Hematopoietic multipotent progenitor cell (in vitro differentiated cells): ENCODE data around the gene FCGR2B. TPM values are rescaled to one million over a fixed set of nuclear protein-coding genes. Genes with fewer than 3 reads are reported as not detected.
A peak's percentile ranks its signal among the peaks of the same experiment; 100 is the strongest.
"Not testable (repeated sequence)": the region's sequence is repeated elsewhere in the genome, so short reads cannot be mapped to it uniquely, and the experiment has no call there.

Source experiments
- DNase-seq, 3 donors: peaks; one replicate each; pipeline ENCODE4 v3.0.0-alpha.2; 2011 to 2015; ENCODE audit warnings: low read depth in 2 of 3, low spot score in 2 of 3
- total RNA-seq: library from RNA; depleted of rRNA; stranded (reverse); fragments of >200 nt; gene quantifications from one replicate; pipeline ENCODE4 v1.2.3, GENCODE V29; 2012

FCGR2B gene
- total RNA-seq, 1 donor, result 0.81 TPM

DNA sequence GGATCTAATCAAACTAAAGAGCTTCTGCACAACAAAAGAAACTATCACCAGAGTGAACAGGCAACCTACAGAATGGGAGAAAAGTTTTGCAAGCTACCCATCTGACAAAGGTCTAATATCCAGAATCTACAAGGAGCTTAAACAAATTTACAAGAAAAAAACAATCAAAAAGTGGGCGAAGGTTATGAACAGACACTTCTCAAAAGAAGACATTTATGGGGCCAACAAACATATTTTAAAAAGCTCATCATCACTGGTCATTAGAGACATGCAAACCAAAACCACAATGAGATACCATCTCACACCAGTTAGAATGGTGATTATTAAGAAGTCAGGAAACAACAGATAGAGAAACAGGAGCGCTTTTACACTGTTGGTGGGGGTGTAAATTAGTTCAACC lies 35.4 kb downstream of the FCGR2B start:
- not testable (repeated sequence) for DNase-seq

GRCh38 chr1:161702250-161702649 lies 39.3 kb downstream of the FCGR2B start:
- DNase-seq, result no peak

DNA sequence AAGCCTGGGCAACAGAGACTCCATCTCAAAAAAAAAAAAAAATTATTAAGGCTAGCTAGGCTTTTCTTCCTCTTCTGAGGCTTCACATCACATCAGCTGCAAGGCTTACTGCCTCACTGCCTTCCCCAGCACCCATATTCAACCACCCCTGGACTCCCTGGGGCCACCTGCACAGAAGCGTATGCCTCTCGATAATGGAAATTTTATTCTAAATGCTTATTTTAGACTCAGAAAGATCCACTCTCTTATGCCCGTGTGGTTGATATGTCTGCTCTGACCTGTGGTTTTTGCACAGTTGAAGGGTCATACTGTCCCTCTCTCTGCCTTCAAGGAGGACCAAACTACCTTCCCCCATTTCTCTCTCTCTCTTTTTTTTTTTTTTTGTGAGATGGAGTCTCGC lies 42.6 kb downstream of the FCGR2B start:
- no peak for DNase-seq

GRCh38 chr1:161706113-161706481 lies 43.2 kb downstream of the FCGR2B start:
- no peak for DNase-seq

GRCh38 chr1:161706482-161707347 lies 43.8 kb downstream of the FCGR2B start, which contains the start of gene FCRLA:
TSS of gene FCRLA (plus strand) at chr1:161707229. CDS start at chr1:161707265, 36 bp downstream.
- peak in 1 of 3 donors; percentile 66 for DNase-seq

- no peak for DNase-seq
Observed at GRCh38 chr1:161707503-161707902, 44.6 kb downstream of the FCGR2B start.

GRCh38 chr1:161709373-161709772 lies 46.4 kb downstream of the FCGR2B start:
- DNase-seq, result no peak

DNA sequence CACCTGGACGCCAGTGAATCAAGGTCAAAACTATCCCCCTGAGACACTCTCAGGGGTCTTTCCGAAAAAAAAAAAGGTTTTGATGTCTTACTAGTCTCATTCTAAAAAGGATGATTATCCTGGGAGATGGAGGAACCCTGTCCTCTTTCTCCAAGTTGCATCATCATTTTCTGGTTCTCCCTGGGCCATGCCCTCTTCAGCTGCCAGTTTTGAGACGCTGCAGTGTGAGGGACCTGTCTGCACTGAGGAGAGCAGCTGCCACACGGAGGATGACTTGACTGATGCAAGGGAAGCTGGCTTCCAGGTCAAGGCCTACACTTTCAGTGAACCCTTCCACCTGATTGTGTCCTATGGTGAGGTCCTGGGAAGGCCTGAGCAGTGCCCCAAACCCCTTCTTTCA lies 47.6 kb downstream of the FCGR2B start:
- no peak for DNase-seq

DNA sequence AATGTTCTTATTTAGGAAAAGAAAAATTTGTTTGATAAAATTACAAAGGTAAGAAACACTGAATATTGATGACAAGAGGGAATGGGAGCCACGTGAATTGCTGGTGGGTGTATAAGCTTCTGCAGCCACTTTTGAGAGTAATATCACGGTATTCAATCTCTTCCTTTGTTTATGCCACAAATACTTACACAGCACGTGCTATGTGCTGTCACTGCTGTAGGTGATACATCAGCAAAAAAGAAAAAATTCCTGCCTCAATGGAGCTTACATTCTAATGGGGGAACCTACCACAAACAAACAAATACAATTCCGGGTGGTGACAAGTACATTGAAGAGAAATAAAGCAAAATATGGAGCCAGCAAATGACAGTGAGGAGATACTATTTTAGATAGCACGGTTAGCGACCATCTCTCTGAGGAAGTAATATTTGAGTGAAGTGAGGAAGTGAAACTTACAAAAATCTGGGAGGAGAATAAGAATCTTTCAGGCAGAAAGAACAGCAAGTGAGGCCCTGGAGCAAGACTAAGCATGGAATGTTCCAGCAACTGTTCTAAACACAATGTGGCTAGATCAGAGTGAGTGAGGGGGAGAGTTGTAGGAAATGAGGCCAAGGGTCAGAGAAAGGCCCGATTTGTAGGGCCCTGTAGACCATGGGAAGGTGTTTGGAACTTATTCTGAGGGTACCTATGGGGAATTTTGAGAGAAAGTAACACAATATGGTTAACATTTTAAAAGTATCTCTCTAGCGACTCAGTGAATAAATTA lies 55.8 kb downstream of the FCGR2B start:
- no peak for DNase-seq

GRCh38 chr1:161719325-161719611 lies 56.3 kb downstream of the FCGR2B start:
- no peak for DNase-seq

GRCh38 chr1:161720422-161720821 lies 57.5 kb downstream of the FCGR2B start:
- DNase-seq, result no peak

GRCh38 chr1:161720956-161721737 lies 58.2 kb downstream of the FCGR2B start, which contains the start of gene FCRLB:
TSS of gene FCRLB (plus strand) at chr1:161721544. CDS start at chr1:161722673, 1,129 bp downstream.
- no peak for DNase-seq

GRCh38 chr1:161721738-161722343 lies 58.9 kb downstream of the FCGR2B start:
- peak in 2 of 3 donors; percentile 45 to 46 for DNase-seq

GRCh38 chr1:161722406-161722805 lies 59.5 kb downstream of the FCGR2B start:
- no peak for DNase-seq

DNA sequence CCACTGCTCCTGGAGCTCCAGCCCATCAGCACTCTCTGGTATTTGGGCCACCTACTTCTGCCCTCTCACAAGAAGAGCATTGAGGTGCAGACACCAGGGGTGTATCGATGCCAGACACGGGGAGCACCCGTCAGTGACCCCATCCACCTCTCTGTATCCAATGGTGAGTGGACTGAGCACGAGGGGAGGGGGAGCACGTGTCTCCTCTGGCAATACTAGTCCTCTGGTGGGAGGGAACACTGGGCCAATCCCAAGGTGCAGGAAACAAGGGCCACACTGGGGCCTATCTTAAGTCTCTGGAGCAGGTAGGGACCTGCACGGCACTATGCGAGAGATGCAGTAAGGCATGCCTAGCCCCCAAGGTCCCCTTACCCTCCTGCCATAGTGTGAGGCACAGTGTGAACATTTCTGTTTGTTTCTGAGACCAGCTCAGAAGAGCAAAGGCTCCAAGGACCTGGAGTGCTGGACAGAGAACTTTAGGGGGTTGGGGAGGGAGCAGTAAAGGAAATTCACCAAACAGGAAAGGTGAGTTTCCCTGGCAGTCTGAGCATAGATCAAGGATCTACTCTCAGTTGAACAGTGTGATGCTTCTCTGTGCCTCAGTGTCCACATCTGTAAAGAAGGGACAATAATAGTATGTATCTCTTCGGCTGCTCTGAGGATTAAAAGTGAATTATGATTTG lies 60.7 kb downstream of the FCGR2B start:
- no peak for DNase-seq

DNA sequence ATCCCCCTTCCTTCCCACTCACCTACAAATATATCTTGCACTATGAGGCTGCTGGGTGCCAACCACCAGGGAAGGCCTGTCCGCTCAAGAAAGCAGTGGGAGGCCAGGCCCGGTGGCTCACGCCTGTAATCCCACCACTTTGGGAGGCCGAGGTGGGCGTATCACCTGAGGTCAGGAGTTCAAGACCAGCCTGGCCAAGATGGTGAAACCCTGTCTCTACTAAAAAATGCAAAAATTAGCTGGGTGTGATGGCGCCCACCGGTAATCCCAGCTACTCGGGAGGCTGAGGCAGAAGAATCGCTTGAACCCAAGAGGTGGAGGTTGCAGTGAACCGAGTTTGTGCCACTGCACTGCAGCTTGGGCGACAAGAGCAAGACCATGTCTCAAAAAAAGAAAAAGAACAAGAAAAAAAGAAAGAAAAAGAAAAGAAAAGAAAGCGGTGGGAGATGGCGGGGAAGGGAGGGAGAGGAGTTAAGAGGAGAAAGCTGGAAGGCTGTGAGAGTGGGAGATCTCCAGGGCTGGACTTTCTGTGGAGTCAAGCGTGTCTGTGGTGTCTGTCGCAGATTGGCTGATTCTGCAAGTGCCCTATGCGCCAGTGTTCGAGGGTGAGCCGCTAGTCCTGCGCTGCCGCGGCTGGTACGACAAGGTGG lies 62.4 kb downstream of the FCGR2B start:
- not testable (repeated sequence) for DNase-seq

GRCh38 chr1:161725908-161726472 lies 63.0 kb downstream of the FCGR2B start:
- peak in 2 of 3 donors; percentile 35 to 43 for DNase-seq

GRCh38 chr1:161726473-161727255 lies 63.7 kb downstream of the FCGR2B start:
- peak; percentile 55 to 69 (median 61) for DNase-seq
